ENCODE results near the gene PLVAP.

The PLVAP gene

DNA sequence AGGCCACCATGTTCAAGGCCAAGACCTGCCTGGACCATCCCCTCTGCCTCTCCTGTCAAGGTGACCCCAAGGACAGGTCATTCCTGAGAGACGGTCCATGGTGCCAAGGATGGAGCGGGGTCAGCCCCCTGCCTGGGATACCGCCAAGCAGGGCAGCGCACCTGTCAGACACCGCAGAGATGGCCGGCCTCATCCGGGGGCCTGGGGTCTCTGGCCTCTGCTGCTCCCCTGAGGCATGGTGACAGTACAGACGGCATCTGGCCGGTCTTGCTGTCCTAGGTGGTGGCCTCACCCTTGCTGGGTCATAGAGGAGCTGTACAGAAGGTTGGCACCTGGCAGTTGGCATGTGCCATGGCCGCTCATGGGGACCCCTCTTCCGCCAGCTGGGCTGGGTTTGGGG is 56.7 kb downstream of the PLVAP start:
- no peak for DNase-seq

DNA sequence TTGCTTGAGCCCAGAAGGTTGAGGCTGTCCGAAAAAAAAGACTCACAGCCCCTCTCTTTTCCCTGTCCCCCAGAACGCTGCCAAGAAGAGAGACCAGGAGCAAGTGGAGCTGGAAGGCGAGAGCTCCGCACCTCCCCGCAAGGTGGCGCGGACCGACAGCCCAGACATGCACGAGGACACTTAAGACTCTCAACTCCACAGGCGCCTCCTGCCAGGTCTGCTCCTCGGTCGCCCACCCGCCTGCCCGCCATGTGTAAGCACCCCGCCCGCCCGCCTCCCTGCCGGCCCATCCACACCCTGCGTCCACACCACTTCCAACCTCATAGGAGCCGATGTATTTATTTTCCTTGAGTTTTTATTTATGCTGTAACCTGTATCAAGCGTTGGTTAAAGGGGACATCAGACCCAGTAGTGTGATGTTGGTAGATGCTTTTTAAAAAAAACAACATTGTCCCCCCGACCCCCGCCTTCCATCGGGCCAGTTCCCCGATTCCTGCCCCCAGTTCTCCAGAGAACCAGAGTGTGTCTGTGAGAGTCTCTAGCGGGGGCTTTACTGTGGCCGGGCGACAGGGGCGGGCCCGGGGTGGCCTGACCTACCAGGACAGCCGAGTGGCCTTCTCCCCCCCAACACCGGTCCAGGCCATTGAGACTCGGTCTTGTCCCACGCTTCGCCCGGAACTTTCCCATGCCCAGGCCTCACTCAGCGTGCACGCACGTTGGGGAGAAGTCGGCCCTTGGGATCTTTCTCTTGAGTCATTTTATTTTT is 57.5 kb downstream of the PLVAP start:
- DNase-seq, result no peak

DNA sequence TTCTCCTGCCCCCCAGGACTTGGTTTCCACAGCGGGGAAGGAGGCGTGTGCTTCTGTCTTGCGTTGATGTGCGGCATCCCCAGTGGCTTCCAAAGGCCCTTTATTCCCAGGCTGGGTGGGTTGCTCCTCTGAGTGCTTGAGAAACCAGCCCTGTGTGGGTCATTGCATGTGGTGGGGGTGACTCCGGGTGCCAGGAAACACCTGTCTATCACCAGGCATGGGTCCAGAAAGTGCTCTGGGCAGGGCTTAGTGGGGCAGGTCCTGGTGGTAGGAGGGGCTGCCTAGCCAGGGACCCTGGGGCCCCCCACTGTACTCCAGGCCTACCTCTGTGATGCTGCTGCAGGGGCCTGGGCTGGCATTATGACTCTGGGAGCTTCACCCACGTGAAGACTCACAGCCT is 58.2 kb downstream of the PLVAP start:
- DNase-seq, result no peak

DNA sequence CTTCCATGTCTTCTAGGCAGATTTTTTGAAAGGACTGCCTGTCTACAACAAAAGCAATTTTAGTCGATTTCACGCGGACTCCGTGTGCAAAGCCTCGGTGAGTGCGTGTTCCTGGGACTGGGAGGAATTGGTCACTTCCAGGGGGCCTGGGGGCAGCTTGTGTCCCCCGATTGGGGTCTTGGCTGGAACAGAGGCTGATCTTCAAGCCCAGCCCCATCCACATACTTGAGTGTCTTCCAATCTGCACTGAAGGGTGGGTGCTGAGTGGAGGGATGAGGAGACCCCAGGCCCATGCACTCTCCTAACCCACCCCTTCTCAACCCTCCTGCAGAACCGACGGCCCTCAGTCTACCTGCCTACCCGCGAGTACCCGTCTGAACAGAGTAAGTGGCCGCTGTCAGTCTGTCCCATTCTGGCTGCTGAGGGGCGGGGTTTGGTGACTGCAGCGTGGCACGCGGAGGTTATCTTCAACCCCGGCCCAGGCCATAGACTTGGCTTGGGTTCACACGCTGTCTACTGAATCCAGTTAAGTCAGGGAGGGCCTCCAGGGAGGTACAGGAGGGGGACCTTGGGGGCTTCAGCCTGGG is 63.0 kb downstream of the PLVAP start:
- no peak for DNase-seq

DNA sequence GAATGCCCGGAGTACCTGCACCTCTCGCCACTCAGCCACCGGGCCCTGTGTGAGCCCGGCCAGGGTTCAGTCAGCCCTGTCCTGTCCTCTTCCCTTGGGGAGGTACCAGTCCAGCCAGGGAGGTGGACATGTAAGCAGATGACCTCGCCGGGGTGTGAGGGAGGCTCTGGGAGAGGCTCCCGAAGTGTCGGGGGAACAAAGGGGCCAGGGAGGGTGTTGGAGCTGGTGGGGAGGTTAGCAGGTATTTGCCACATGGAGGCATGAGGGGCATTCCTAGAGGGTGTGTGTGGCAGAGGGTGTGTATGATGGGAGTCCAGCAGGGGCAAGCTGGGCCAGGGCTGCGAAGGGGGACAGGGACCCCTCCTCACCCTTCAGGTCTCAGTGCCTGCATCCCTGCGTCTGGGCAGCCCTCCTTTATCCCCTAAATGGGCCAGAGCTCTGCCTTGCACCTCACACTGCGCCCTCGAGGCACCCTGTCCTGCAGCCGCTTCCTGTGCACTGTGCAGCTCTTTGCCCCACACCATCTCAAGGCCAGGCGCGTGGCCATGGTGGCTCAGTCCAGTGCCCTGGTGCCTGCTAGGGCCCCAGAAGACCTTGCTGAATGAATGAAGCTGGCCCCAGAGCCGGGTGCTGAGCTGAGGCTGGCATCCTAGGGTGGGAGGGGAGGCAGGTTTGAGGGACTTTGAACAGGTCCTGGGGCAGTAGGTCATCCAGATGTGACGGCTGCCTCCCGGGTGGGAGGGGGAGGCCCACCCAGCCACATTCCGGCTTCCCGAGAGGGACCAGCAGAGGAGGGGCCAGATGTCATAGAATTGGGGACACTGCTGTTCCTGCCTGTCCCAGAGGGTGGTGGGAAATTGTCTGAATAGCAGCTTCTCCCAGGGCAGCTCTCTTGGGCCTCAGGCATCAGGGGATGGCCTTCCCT is 64.7 kb downstream of the PLVAP start:
- no peak for DNase-seq

DNA sequence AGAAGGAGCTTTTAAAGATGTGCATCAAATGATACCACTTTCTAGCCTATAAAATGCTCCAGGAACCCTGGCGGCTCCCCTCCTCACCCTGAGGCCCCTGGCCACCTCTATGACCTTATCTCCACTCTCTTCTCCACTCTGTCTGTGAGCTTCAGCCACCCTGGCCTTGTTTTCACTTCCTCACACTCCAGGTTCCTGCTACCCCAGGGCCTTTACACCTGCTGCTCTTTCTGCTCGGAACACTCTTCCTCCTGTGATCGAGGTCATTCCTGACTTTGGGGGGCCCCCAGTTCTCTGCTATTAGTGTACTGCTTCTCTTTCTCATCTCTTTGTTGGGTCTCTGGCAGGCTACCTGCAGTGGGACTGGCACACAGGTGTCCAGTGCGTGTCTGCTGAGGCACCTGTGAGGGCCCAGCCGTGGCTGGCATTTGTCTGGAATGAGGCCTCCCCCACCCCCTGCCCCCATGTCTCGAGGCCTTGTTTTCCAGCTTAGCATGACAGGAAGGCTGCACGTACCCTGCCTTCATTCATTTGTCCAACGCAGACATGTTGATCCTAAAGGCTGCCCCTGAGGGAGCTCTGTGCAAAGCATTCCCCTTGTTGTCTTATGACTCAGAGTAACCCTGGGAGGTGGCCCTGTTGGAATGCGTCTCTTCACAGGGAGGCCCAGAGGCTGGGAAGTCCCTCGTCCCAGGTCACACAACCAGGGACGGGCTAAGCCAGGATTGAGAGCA is 65.5 kb downstream of the PLVAP start:
- DNase-seq, result no peak

DNA sequence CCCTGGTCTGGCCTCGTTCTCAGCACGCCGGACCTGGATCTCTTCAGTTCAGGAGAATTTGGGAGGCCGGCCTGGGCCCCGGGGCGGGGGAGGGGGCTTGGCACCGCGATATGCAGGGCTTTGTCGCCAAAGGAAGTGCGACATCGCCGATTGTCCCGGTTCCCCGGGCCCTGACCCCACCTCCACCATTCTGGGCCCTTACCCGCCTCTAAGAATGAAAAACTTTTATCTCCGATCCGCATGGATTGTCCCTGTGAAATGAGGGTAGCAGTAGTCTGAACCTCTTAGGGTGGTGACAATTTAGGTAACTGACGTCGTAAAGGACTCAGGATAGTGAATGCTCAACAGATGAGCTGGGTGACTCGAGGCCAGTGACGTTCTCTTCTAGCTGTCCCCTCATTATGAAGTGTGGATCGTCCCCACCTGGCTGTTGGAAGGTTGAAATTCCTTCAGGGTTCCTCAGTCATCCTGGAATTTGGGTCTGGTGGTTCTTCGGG is 67.1 kb downstream of the PLVAP start:
- DNase-seq, result no peak

DNA sequence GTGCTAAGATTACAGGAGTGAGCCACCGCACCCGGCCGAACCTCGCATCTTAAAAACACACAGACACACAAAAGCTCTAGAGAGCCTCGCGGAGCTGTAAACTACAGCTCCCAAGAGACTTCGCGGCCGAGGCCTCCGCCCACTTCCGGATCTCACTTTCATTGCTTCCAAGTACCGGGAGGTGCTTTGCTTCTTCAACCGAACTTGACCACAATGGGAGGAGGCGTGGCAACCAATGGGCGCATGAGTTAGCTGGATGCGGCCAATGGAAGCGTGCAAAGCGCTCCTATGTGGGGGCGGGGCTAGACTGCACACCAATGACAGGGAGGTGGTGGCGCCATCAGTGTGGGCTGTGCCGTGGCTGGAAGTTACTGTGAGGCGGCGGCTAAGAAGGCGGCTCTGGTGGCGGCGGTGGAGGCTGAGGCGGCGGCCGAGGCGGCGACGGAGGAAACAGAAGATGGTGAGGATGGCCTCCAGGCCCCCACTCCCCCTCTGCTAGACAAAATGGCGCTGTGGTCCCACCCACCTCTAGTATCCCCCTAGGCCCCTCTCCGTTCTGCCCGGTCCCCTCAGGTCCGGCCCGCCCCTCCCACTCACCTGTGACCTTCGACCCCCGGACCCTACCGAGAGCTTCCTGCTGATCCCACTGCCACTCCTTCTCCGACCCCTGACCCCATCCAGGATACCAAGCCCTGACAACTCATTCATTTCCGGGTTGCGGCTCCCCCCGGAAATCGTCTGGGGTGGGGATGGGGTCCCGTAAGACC is 67.8 kb downstream of the PLVAP start, which contains the start of gene DDA1:
Gene DDA1, plus strand, starts transcription at position 366 of the 767 bp plus-strand sequence. Its CDS starts 92 bp downstream, at position 458.
- peak; percentile 86 to 95 for DNase-seq

DNA sequence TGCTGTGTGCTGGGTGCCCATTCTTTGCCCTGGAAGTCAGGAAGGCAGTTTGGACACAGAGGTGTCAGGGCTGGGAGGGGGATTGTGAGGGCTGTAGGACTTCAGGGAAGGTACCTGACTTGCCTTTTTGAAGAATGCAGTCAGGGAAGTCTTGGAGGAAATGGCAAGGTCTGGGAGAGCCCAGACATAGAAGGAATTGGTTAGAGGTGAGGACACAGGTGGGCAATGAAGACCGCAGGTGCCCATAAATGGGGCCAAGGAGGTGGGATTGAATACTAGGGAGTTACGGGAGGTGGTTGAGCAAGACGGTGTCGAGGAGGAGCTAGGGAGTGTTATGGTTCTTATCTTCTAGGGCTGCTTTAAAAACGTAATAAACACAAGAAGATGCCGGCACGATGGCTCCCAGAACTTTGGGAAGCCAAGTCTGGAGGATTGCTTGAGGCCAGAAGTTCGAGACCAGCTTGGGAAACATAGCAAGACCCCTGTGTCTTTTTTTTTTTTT is 69.2 kb downstream of the PLVAP start:
- DNase-seq, result no peak

DNA sequence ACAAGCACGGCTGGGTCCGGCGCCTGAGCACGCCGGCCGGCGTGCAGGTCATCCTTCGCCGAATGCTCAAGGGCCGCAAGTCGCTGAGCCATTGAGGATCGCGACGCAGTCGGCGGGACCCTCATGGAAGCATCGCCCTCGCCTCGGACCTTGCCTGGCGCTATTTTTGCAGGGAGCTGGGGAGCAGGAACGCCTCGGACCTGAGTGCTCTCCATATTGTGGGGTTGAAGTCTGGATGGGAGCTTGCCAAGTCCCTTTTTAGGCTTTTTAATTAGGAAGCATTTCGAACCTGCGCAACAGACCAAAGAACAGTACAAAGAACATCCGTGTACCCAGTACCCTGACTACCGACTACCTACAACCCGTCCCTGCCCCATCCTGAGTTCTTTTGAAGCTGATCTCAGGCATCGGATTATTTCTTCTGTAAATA is 70.8 kb downstream of the PLVAP start:
- no peak for DNase-seq

DNA sequence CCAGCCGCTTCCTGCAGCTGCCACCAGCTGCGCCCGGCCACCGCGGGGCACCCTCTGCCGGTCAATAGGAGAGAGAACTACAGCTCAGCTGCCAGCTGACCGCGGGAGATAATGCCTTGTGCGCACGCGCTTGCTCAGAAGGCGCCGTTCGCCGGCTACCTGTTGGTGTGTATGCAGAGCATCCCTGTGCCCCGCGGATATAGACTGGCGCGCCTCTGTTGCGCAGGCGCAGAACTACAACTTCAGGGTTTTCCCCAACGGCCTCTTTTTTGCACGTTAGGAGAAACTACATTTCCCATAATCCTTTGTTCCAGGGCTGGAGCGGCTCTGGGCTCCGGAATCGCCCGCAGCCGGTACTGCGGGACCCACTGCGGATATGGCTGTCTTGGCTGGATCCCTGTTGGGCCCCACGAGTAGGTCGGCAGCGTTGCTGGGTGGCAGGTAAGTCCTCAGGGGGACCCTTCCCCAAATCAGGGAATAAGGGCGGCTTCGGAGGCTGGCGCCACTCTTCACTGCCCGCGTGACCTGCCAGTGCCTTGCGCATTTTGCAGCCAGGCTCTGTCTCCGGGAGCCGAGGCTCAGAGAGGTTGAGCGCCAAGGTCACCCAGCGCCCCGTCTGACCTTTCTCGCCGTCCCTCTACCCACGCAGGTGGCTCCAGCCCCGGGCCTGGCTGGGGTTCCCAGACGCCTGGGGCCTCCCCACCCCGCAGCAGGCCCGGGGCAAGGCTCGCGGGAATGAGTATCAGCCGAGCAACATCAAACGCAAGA is 71.4 kb downstream of the PLVAP start, which contains the start of gene MRPL34:
Gene MRPL34, plus strand, starts transcription at position 356 of the 768 bp plus-strand sequence. Its CDS starts 21 bp downstream, at position 377.
- peak; percentile 87 to 91 for DNase-seq

DNA sequence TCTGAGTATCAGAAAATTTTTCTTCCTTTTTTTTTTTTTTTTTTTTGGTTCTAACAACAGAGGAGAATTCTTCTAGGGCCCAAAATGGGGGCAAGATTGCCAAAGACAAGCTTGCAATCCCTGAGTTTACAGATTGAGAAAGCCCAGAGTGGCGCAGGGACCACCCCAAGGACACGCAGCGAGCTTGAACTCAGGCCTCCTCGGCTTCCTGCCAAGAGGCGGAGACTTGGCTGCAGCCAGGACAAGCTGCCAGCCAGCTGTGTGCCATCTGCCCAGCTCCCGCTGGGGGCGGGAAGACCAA is 72.0 kb downstream of the PLVAP start:
- no peak for DNase-seq

DNA sequence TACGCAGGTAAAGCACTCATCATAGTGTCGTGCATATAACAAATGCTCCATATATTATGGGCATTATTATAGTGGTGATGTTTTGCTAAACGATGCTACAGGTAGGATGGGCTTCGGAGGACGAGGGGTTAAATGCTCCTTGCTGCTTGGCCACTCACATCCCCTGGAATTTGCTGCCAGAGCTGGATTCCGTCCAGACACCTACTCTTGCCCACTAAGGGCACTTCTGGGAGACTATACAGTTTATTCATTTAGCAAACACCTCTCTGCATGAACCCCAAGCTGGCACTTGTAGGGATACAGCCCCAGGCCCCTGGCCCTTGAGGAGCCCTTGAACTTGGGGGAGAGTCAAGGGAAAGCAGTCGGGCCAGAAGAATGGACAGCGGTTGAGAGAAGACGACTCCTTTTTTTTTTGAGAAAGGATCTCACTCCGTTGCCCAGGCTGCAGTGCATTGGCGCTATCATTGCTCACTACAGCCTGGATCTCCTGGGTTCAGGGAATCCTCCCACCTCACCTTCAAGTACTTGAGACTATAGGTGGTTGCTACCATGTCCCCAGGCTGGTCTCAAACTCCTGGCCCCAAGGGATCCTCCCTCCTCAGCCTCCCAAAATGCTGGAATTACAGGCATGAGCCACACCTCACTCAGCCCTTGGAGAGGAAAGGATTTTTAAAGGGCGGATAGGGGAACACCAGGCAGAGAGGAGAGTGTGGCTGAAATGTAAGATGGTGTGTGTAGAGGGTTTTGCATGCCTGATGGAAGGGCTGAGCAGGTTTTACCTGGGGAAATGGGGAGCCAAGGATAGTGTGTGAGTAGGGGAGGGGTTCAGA is 72.5 kb downstream of the PLVAP start:
- DNase-seq, result no peak

DNA sequence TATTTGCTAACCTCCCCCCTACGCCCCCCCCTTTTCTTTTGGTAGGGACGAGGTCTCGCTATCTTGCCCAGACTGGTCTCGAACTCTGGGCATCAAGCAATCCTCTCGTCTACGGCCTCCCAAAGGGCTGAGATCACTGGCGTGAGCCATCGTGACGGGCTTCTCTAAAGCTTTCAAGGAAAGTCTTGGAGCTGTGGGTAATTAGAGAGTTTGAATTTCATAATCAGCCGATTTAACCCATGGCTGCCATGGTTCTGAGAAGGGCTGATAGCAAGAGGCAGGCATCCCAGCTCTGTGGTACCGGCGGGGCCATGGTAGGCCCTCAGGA is 73.2 kb downstream of the PLVAP start:
- no peak for DNase-seq

DNA sequence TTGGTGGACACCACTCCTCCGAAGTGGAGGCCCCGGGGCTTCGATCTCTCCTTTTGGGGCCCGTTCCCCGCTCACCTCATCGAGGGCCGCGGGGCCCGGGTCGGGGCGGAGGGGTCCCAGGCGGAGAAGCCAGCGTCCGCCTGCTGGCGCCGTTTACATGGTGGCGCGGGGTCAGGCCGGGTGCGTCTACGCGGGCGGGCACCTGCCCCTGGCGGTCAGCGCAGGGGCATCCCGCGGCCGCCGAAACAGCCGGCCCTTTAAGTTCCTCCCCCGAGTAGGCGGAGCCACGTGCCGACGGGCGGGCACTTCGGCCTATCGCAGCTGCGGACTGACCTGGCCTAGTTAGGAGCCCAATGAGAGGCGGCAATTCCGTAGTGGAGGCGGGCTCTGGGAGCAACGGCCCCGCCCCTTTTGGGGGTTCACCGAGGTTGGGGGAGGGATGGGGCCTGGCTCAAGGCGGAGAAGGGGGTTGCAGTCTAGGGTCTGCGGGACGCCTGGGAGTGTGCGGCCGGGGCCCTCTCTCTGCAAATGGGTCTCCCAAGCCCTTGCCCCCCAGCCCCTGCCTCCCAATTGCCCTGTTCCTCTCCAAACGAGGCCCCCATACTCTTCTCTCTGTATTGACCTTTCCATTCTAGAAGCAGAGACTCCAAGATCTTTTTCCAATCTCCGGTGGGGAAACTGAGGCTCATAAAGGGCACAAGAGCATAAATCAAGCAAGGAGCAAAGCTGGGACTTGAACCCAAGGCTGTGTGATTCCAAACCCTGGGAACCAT is 73.8 kb downstream of the PLVAP start, which contains the start of gene ABHD8:
Gene ABHD8, minus strand, starts transcription at position 259 of the 773 bp plus-strand sequence. CDS start 1,809 bp downstream, outside the sequence.
- DNase-seq, result peak; percentile 51 to 77

DNA sequence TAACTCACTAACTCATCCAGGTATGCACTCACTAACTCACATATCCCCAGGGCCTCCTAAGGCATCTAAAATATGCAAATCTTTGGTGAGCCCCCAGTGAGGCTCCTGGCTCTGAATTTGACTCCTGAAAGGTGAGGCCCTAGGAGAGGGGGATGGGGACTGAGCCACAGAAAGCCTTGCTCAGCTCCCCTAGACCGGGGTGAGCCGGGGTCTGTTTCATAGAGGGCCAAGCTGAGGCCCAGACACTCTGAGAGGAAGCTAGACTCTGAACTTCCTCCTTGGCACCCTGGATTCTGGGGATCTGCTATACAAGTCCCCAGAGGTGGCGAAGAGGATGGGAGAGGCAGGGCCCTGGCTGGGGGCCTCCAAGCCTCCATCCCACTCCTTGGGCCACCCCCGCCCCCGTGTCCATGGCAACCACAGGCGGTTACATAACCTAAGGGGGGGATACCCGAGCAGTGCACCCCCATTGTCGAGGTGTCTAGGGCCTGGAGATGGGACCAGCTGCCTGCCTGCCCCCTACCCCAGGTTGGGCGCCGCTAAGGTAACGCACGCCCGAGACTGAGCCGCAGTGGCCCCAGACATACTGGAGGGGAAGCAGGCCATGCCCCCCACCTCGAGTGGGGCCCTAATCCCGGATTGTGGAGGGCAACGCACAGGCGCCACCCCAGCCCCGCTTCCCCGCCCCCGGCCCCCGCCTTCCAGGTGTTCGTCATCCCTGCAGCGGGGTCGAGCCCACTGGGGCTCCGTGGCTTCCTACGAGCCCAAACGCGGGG is 74.6 kb downstream of the PLVAP start:
- DNase-seq, result no peak
